NCI-H524 treated with DMSO at 0.1 percent for 48 hours (cell line): ENCODE measurements around the gene PDE3B.
A peak's percentile ranks its signal among the peaks of the same experiment; 100 is the strongest.
"Not testable (repeated sequence)": the region's sequence is repeated elsewhere in the genome, so short reads cannot be mapped to it uniquely, and the experiment has no call there.

ENCODE experiments used
- DNase-seq: peaks from one replicate; lab custom pipeline; 2025; lab: John Stamatoyannopoulos, UW

PDE3B gene

DNA sequence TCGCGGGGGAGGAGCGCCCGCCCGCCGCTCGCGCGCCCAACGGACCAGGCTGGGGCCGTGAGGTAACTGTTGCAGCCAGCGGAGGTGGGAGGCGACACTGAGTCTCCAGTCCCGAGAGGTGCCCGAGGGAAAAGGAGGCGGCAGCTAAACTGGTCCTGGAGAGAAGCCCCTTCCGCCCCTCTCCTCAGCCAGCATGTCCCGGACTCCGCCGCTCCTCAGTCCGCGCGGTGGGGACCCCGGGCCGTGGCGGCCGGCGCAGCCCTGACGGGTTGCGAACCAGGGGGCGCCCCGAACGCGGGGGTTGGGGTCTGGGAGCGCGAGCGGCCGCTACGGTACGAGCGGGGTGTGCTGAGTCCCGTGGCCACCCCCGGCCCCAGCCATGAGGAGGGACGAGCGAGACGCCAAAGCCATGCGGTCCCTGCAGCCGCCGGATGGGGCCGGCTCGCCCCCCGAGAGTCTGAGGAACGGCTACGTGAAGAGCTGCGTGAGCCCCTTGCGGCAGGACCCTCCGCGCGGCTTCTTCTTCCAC lies at the start of gene PDE3B:
Gene PDE3B, plus strand, starts transcription at position 108 of the 529 bp plus-strand sequence. Its CDS starts 272 bp downstream, at position 380.
- DNase-seq = peak; percentile 16

DNA sequence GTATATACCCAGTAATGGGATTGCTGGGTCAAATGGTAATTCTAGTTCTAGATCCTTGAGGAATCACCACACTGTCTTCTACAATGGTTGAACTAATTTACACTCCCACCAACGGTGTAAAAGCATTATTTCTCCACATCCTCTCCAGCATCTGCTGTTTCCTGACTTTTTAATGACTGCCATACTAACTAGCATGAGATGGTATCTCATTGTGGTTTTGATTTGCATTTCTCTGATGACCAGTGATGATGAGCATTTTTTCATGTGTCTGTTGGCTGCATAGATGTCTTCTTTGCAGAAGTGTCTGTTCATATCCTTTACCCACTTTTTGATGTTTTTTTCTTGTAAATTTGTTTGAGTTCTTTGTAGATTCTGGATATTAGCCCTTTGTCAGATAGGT lies 48.3 kb upstream of the PDE3B start:
- DNase-seq = not testable (repeated sequence)

DNA sequence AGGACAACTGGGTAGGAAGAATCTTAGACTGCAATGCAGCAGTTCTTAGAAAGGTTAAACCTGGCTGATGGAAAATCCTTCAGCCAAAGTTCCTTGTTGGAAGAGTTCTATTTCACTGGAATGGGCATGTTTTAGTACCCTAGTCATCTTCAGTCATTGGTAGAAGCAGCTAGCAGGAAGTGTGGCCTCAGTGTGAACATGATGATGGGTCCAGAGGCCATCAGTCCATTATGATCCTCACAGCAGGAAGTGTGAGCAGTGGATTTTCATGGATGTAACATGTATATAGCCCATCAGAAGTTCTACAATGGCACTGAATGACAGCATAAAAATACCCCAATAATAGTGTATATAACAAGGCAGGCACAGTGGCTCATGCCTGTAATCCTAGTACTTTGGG lies 35.9 kb upstream of the PDE3B start:
- no peak for DNase-seq

DNA sequence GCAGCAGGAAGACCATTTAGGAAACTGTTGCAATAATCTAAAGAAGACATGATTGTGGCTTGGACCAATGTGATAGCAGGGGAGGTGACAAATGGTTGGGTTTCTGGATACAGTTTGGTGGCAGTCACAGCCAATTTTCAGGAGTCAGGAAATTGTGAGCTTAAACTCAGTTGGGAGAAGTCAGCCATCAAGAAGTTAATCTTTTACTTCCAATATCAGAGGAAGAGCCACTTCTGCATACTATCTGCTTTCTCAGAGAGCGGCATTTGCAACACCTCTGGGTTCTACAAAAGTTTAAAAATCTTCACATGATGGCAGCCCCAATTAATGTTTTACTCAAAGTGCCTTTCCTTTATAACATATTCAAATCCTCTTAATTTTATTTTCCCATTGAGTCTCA lies 33.7 kb upstream of the PDE3B start:
- no peak for DNase-seq

DNA sequence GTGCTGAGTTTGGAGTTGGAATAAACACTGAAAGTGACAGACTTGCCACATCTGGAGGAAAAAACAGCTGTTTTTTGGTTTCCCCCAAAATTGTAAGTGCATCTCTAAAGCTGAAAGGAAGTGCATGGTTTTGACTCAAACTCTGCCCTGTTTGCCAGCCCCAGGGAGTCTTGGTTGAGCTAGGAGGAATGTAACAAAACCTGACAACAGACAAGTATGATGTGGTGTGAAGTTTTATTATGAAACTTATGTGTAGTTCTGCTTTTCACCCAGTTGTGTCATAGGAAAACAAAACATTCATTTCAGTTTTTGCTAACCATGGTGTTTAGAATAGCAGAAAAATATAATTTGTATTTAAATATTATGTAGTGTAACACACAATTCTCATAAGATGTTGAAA lies 31.7 kb upstream of the PDE3B start:
- DNase-seq = no peak

DNA sequence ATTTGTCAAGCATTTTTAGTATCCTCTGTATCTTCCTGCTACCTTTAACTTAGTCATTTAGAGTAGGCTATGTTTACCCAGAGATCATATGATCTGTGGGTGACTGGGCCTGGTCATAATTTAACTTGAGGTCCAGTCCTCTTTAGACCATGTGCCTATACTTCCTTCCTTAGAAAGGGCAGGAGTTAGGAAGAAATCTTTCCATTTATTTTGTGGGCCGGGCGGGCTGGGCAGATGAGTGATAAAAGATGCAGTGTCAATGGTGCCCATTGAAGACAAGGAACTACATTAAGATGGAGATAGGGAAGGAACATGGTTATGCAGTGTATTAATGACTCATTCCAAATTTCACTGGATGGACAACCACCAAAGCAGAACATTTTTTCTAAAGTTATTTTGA lies 30.9 kb upstream of the PDE3B start:
- DNase-seq = no peak

DNA sequence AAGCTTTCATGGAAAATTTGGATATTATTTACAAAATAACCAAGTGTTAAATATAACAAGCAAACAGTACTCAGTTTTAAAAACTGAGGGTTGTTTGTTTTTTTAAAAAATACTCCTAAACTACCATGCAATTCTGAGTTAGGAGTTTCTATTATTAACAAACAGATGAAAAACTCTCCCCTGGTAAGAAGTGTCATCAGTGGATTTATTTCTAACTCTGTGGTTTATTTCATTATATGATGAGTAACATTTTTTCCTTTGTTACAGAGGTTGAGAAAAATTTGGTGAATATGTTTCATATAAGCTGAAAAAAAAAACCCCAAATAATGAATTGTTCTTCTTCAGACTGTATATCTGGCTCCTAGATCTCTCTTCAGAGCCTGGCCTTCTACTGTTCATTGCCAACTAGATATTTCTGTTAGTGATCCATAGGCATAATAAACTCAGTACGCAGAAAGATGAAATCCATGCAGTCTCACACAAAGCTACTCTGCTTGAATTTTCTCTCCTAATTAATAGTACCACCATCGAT lies 29.4 kb upstream of the PDE3B start:
- no peak for DNase-seq

DNA sequence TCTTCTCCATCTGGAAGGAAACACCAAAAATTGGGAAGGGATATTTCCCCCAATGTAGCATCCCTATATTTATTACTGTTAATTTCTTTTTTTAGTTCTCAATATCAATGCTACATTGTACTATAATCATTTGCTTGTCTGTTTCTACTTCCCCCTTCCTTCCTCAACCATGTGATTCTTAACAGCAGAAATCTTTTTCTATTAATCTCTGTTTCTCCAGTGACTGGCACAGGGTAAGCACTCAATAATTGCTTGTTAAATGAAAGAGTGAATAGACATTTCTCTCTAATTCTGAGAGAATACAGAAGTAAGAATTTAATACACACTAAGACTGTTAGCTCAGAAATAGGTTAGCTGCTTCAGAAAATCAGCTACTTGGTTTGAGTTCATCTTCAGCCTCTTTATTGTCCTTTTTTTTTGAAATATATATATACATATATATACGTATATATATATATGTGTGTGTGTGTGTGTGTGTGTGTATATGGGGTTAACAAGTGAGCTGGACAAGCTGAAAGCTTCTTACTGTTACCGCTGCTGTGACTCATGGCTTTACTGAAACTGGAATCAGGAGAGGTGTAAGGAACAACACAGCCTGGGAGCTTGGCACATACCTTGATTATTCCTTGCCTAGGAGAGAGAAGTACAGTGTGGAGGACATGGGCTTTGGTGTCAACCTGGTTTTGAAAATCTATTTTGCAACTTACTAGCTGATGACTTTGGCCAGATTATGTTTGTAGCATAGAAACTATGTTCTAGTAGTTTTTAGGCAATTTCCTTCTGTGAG lies 26.2 kb upstream of the PDE3B start:
- DNase-seq = no peak

DNA sequence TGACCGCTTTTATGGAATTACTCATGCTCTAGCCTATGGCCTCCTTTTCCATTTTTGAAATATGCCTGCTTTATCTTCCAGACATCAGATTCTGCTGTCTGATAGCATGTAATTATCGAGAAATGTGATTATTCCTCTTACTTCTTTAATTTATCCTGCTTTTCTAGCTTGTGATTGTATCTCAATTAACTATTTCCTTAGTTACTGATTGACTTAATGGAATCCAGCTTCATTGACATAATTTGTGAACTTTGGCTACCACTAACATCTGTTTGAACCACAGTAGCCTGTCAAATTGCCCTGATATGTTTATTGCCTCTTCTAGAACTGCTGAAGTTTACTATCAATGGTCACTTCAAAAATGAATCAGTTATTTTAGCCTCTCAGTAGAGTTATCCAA lies 25.5 kb upstream of the PDE3B start:
- no peak for DNase-seq

DNA sequence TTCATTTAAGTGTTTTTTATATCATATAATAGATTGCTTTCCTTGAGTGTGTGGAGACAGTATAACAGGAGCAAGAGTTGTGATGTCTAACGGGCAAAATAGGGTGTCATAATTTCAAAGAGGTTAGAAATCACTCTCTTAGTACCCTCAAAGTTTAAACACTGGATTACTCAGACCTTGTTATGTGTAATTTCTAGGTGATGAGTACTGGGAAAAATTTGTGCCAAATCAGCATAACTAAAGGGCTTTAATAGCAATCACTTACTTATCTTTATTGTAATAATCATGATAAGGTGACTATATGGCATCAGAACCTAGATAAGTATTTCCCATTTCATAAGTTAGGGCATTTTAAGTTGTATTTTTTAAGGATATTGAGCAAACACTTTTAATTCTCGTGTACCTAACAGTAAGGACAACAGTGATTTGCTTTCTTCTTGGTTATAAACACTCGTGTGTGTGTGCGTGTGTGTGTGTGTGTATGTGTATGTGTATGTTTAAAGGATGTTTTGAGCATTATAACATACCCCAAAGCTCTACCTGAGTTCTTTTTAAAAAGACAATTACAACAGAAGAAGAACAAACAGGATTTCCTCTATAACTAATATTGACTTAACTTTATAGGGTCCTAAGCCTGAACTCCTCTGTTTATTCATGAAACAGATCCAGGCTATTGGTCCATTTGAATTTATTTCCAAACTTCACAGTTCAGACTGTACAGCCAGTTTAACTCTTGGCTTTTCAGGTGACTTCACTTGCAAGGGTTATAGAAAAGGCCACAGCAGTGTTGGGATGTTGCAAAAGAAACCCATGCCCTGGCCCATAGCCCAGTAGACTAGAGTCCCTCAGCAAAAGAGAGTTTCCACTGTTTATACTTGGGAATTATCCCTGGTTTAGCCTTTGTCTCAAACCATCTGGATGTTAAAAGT lies 23.7 kb upstream of the PDE3B start:
- DNase-seq = no peak

DNA sequence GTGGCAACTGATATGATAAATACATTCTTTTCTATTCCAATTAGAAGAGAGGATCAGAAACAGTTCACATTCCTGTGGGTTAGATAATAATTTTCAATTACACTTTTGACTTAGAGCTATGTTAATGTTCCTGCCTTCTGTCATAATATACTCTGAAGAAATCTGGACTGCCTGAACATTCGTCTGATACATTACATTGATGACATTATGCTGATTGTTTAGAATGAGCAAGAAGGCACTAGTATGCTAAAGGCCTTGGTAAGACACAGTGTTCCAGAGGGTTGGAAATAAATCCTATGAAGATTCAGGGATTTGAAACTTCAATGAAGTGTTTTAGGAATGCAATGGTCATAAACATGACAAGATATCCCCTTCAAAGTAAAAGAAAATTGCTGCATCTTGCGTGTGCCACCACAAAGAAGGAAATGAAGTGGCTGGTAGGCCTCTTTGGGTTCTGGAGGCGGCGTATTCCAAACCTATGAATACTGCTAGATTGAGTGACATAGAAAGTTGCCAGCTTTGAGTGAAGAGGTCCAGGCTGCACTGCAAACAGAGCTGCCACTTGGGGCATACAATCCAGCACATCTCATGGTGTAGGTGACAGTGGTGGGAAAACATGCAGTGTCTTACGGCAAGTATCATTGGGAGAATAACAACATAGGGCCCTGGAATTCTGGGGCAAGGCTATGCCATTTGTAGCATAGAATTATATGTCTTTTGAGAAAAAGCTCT lies 21.2 kb upstream of the PDE3B start:
- DNase-seq = no peak

DNA sequence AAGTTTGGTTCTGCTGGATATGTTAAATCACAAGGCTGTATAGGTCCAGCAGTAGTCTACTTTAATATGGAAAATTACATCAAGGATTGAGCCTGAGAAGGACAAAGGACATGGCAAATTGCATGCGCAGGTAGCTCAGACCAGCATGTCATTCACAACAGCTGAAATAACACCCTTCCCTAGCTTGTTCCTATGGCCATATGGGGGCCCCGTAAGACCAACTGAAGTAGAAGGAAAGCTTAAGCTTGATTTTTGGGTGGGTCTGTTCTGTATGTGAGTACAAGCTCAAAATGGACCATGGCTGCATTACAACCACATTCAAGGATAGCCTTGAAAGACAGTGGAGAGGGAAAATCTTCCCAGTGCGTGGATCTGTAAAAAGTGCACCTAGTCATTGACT lies 20.6 kb upstream of the PDE3B start:
- DNase-seq = no peak

DNA sequence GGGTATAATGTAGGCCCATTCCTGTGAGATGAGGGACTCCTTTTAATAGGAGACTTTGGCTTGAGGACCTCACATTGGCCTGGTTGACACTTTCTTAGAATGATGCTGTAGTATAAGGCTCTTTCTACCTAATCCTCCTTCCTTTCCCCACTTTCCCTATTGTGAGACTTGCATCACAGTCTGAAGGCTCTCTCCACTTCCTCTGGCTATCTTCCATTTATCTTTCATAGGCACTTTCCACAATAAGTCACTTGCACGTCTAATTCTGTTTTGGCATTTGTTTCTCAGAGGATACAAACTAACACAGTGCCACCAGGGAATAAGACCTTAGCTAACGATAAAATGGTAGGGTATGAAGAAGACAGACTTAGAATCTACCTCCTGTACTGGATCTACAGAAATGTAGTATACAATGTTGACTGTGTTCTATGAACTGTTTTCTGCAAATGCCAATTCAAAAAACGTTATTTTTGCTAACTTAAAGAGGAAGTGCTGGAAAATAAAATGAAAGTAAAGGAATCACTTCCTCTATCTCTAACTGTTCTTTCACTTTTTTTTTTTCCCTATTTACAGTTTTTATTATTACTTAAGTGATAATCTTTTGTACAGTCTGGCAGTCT lies 17.9 kb upstream of the PDE3B start:
- no peak for DNase-seq

DNA sequence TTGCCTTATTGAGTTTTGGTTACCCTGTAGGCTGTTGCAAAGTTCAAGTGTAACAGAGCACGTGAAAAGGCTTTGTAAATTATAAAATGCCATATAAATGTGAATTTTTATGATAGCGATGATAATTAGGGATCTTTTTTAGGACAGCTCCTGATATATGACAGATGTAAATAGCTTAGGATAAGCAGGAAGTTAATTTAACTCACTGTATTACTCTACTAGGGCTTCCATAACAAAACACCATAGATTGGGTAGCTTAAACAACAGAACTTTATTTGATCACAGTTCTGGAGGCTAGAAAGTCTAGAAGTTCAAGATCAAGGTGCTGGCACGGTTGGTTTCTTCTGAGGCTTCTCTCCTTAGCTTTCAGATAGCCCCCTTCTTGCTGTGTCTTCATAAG lies 17.0 kb upstream of the PDE3B start:
- DNase-seq = no peak

DNA sequence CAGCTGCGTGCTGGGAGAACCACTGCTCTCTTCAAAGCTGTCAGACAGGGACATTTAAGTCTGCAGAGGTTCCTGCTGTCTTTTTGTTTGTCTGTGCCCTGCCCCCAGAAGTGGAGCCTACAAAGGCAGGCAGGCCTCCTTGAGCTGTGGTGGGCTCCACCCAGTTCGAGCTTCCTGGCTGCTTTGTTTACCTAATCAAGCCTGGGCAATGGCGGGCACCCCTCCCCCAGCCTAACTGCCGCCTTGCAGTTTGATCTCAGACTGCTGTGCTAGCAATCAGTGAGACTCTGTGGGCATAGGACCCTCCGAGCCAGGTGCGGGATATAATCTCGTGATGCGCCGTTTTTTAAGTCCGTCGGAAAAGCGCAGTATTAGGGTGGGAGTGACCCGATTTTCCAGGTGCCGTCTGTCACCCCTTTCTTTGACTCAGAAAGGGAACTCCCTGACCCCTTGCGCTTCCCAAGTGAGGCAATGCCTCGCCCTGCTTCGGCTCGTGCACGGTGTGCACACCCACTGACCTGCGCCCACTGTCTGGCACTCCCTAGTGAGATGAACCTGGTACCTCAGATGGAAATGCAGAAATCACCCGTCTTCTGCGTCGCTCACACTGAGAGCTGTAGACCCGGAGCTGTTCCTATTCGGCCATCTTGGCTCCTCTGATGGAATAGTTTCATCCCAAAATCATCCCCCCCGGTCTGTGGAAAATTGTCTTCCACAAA lies 9.9 kb upstream of the PDE3B start:
- not testable (repeated sequence) for DNase-seq

DNA sequence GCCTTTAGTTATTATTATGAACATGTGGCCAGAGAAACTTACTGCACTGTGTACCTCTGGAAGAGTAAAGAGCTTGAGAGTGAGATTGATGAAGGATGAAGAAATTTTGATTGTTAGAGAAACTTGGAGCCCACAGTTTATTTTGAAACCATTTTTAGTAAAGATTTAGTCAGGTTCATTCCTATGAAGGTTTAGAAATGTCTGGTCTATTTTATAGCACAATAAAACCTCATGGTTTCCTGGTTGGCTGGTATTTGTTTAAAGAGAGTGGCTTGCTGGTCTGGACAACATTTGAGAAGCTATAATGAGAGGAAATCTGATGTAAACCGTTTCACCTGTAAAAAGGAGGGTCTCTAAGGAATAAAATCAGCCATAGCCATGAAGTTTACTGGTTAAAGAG lies 8.8 kb upstream of the PDE3B start:
- DNase-seq = no peak

DNA sequence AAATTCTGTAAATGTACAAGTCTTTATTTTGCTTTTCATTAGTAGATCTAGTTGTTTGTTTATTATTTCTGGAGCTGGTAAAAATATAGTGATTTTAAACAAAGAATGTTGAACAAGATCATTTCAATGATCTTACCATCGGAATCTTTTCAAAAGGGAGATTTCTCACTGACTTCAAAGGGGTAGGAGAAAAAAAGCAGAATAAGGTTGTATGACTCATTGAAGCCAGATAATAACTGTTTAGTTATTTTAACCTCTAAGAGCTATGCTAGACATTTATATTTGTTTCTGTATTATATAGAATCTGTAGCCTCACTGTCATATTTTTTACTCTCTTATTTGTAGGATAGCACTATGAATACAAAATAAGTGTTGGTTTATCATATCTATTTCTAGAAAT lies 8.1 kb upstream of the PDE3B start:
- no peak for DNase-seq

DNA sequence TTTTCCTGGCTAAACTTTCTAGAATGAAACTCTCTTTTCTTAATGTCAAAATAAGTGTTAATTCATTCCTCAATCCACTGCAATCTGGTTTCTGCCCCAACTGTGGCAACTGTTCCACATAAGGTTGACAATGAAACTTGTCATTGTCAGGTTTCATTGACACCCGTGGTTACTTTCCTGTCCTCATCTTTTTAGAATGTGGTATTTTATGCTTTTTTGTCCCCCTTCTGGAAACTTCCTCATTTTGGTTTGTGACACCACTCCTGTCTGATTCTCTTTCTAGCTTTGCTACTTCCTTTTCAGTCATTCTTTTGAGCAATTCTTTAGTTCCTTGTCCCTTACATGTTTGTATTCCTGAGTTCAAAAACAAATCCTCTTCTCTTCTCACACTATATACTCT lies 7.5 kb upstream of the PDE3B start:
- DNase-seq = no peak

DNA sequence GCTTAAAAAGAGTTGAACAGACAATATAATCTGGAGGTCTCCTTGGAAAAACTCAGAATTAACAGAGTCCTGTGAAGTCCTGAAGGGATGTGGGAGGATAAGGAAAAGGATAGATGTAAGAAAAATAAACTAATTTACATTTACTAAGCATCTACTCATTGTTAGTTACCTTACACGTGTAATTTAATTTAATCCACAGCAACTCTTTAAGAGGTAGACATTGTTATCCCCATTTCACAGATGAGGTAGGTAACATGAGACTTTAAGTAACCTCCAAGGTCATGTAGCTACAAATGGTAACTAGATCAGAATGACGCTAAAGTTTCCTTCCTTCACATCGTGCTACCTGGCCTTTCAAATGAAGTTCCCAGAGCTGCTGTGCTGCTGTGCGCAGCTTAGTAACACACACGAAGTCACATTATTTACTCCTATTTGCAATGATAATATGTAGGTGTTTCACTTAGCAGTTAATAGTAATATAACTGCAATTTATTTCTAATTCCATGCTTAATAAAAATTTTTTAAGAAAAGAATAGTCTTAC lies 5.7 kb upstream of the PDE3B start:
- DNase-seq = no peak

DNA sequence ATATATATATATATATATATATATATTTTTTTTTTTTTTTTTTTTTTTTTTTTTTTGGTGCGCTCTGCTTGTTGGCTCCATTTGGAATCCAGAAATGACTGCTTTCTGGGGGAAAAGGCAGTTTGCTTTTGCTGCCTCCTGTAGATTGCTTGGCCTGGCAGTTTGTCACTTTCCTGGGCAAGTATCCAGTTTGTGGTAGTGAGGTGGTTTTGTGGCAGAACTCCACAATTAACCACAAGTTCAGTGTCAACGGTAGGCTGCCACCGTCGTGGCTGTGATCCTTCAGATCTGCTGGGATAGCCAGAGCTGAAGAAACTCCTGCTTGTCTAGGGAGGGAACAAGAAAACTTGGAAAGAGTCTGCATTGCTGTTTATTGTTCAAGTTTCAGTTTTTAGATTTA lies 5.0 kb upstream of the PDE3B start:
- no peak for DNase-seq

DNA sequence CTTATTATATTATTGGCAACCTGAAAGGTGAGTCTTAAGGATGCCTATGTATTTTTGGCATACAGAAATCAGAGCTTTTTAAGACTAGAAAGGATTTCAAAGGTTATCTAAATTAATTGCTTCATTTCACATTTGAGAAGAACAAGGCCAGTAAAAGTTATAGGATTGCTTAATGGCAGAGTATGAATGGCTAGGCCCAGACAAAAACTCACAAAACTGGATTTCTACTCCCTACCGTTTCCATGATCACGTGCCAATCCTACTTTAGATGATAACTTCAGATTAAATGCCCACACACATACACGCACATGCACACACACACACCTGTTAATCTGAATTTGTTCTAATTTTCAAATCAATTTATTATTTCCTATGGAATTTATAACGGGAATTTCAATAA lies 1.8 kb upstream of the PDE3B start:
- no peak for DNase-seq
